Hepatocyte (in vitro differentiated cells): Measurements from ENCODE around the gene CFAP68. TPM values are rescaled to one million over a fixed set of nuclear protein-coding genes. Genes with fewer than 3 reads are reported as not detected.

Experiments
- DNase-seq: peaks from one replicate; pipeline ENCODE4 v3.0.0-alpha.2; 2016; ENCODE audit warnings: low spot score
- H2AFZ ChIP-seq: fragments of 200-600 bp; sonication (generic); 2 replicates; pipeline ENCODE4 v1.6.0; 2016; ENCODE audit warnings: antibody characterized with exemption, mild to moderate bottlenecking
- H3K27ac ChIP-seq: fragments of 200-600 bp; sonication (generic); 2 replicates; pipeline ENCODE4 v1.5.1; 2016; ENCODE audit warnings: mild to moderate bottlenecking
- H3K27me3 ChIP-seq: fragments of 200-600 bp; sonication (generic); 2 replicates; pipeline ENCODE4 v1.6.1; 2016
- H3K36me3 ChIP-seq: fragments of 200-600 bp; sonication (generic); replicated peaks from 2 replicates; pipeline ENCODE4 v1.5.1; 2016; ENCODE audit warnings: low read depth; ENCODE audit not compliant: insufficient read depth
- H3K4me1 ChIP-seq: fragments of 200-600 bp; sonication (generic); 2 replicates; pipeline ENCODE4 v1.5.1; 2016; ENCODE audit warnings: mild to moderate bottlenecking, moderate library complexity; ENCODE audit not compliant: insufficient read depth
- H3K4me2 ChIP-seq: fragments of 200-600 bp; sonication (generic); 2 replicates; pipeline ENCODE4 v1.6.0; 2016
- H3K4me3 ChIP-seq: fragments of 200-600 bp; sonication (generic); 2 replicates; pipeline ENCODE4 v1.5.1; 2016; ENCODE audit warnings: mild to moderate bottlenecking
- H3K79me2 ChIP-seq: fragments of 200-600 bp; sonication (generic); 2 replicates; pipeline ENCODE4 v1.6.0; 2017; ENCODE audit warnings: mild to moderate bottlenecking
- H3K9me2 ChIP-seq: fragments of 200-600 bp; sonication (generic); replicated peaks from 2 replicates; pipeline ENCODE4 v1.6.0; 2017; ENCODE audit warnings: mild to moderate bottlenecking; ENCODE audit not compliant: insufficient read depth
- H3K9me3 ChIP-seq: fragments of 200-600 bp; sonication (generic); 2 replicates; pipeline ENCODE4 v1.5.1; 2016; ENCODE audit warnings: low read depth, mild to moderate bottlenecking
- H4K20me1 ChIP-seq: fragments of 200-600 bp; sonication (generic); 2 replicates; pipeline ENCODE4 v1.6.0; 2016; ENCODE audit warnings: mild to moderate bottlenecking; ENCODE audit not compliant: insufficient read depth, poor library complexity, severe bottlenecking
- CTCF ChIP-seq: fragments of 200-600 bp; sonication (generic); IDR thresholded peaks from 2 replicates; pipeline ENCODE4 v1.5.1; 2016; ENCODE audit warnings: antibody characterized with exemption, mild to moderate bottlenecking; ENCODE audit not compliant: poor library complexity
- EZH2 ChIP-seq: fragments of 200-600 bp; sonication (generic); IDR thresholded peaks from 2 replicates; pipeline ENCODE4 v1.6.1; 2016; ENCODE audit warnings: antibody characterized with exemption, mild to moderate bottlenecking, borderline replicate concordance
- EZH2phosphoT487 ChIP-seq: fragments of 200-600 bp; sonication (generic); IDR thresholded peaks from one replicate; pipeline ENCODE4 v1.6.1; 2018; ENCODE audit warnings: antibody characterized with exemption, mild to moderate bottlenecking, low read depth, moderate library complexity; ENCODE audit not compliant: unreplicated experiment, severe bottlenecking
- WGBS: methylation state at CpG from one replicate; pipeline ENCODE4 v1.1.6; 2016; ENCODE audit warnings: low lambda C conversion rate; ENCODE audit errors: missing lambda C conversion rate; 5-methylcytosine and 5-hydroxymethylcytosine counted together
- polyA plus RNA-seq: library from polyadenylated mRNA; unstranded; fragments of >200 nt; fragmentation: Nextera tagmentation; extraction: Ambion mirVana; gene quantifications from 2 replicates; pipeline ENCODE4 v1.2.1, GENCODE V29; 2016
- total RNA-seq: library from RNA; depleted of rRNA; stranded (reverse); fragments of >200 nt; gene quantifications from 2 replicates; pipeline ENCODE4 v1.2.3, GENCODE V29; 2014

The CFAP68 gene
- total and polyA plus RNA-seq, 2 experiments from 2014 or later: 21.8 to 24.6 TPM

GRCh38 chr11:111852103-111852502, 27.2 kb upstream of the CFAP68 start:
- H3K79me2 ChIP-seq: no peaks in the 10 kb centered on the region
- no peak overlapping the region for H3K27ac ChIP-seq
- H3K27me3 ChIP-seq: no peaks in the 10 kb centered on the region
- H3K9me3 ChIP-seq: no peaks in the 10 kb centered on the region
- no peaks in the 10 kb centered on the region for H3K4me1 ChIP-seq
- no peaks in the 10 kb centered on the region for H3K9me2 ChIP-seq
- no peak overlapping the region for H3K4me2 ChIP-seq
- no peaks in the 10 kb centered on the region for H4K20me1 ChIP-seq
- no peak overlapping the region for H2AFZ ChIP-seq
- 95% methylated on average over 2 of the region's 2 CpGs for WGBS
- no peak for DNase-seq
- no peak overlapping the region for H3K4me3 ChIP-seq
- H3K36me3 ChIP-seq: no peaks in the 10 kb centered on the region
- TF ChIP-seq CTCF (no peak), EZH2phosphoT487 (no peak), EZH2 (no peak)

DNA sequence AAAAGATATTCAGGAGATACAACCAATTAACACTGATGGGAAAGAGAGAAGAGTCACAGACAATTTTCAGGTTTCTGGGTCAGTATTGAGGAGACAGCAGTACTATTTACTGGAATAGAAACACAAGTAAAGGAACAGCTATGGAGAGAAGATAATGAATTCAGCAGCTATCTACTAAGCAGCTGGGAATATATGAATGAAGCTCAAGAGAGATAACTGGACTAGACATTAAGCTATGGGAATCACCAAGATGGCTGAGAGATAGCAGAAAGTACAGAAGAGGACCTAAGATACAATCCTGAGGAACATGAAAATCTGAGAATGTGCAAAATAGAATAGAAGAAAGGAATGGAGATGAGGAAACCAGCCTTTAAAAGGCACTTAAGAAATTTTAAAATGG, 23.8 kb upstream of the CFAP68 start:
- no peaks in the 10 kb centered on the region for H3K4me1 ChIP-seq
- H3K27me3 ChIP-seq: no peaks in the 10 kb centered on the region
- no peak for TF ChIP-seq EZH2
- TF ChIP-seq EZH2phosphoT487: no peak
- TF ChIP-seq CTCF: no peak
- no peak overlapping the region for H3K4me2 ChIP-seq
- no peaks in the 10 kb centered on the region for H4K20me1 ChIP-seq
- H2AFZ ChIP-seq: no peak overlapping the region
- no peaks in the 10 kb centered on the region for H3K9me3 ChIP-seq
- H3K4me3 ChIP-seq: no peak overlapping the region
- H3K9me2 ChIP-seq: no peaks in the 10 kb centered on the region
- no peak for DNase-seq
- no peak overlapping the region for H3K27ac ChIP-seq
- no peaks in the 10 kb centered on the region for H3K36me3 ChIP-seq
- H3K79me2 ChIP-seq: no peaks in the 10 kb centered on the region

- no peak for DNase-seq
- H3K36me3 ChIP-seq: no peaks in the 10 kb centered on the region
Observed at GRCh38 chr11:111860257-111860656, 19.1 kb upstream of the CFAP68 start.

More at GRCh38 chr11:111860257-111860656, 19.1 kb upstream of the CFAP68 start:
- H3K9me2 ChIP-seq: no peaks in the 10 kb centered on the region
- H3K4me2 ChIP-seq: no peak overlapping the region
- 93% methylated on average over 3 of the region's 3 CpGs for WGBS
- H3K4me3 ChIP-seq: no peak overlapping the region
- H4K20me1 ChIP-seq: no peaks in the 10 kb centered on the region
- no peak overlapping the region for H2AFZ ChIP-seq
- no peak overlapping the region for H3K27ac ChIP-seq
- TF ChIP-seq CTCF (no peak), EZH2 (no peak)
- no peaks in the 10 kb centered on the region for H3K9me3 ChIP-seq
- no peaks in the 10 kb centered on the region for H3K27me3 ChIP-seq
- H3K4me1 ChIP-seq: no peaks in the 10 kb centered on the region
- no peaks in the 10 kb centered on the region for H3K79me2 ChIP-seq
